Mesothelial cell of epicardium (in vitro differentiated cells): ENCODE measurements around the gene NFKBIE. TPM values are rescaled to one million over a fixed set of nuclear protein-coding genes. Genes with fewer than 3 reads are reported as not detected.

Source experiments
- DNase-seq, 2 experiments: peaks; one replicate each; pipeline ENCODE4 v3.0.0; 2021; ENCODE audit warnings: low spot score in 2 of 2; ENCODE audit not compliant: unreplicated experiment in 2 of 2
- H3K27ac Mint-ChIP-seq: 2 replicates; pipeline ENCODE4 v1.8.0; 2021; ENCODE audit warnings: mixed read lengths
- H3K27me3 Mint-ChIP-seq: 2 replicates; pipeline ENCODE4 v1.8.0; 2021; ENCODE audit warnings: low read depth, mixed read lengths
- H3K36me3 Mint-ChIP-seq: 2 replicates; pipeline ENCODE4 v1.8.0; 2021; ENCODE audit warnings: mixed read lengths
- H3K4me1 Mint-ChIP-seq: 2 replicates; pipeline ENCODE4 v1.8.0; 2021; ENCODE audit warnings: mixed read lengths
- H3K4me3 Mint-ChIP-seq: 2 replicates; pipeline ENCODE4 v1.8.0; 2021; ENCODE audit warnings: mild to moderate bottlenecking, moderate library complexity, mixed read lengths
- H3K9me3 Mint-ChIP-seq: 2 replicates; pipeline ENCODE4 v1.8.0; 2021; ENCODE audit warnings: mixed read lengths
- CTCF ChIP-seq: fragments of 200-600 bp; sonication (generic); IDR thresholded peaks from one replicate; pipeline ENCODE4 v1.5.0; 2021; ENCODE audit warnings: antibody characterized with exemption; ENCODE audit not compliant: unreplicated experiment
- total RNA-seq: library from RNA; stranded (reverse); gene quantifications from 3 replicates; pipeline ENCODE4 v1.2.1, GENCODE V29; 2021

The NFKBIE gene
- total RNA-seq, 1 donor from 2014 or later = 9.7 TPM

DNA sequence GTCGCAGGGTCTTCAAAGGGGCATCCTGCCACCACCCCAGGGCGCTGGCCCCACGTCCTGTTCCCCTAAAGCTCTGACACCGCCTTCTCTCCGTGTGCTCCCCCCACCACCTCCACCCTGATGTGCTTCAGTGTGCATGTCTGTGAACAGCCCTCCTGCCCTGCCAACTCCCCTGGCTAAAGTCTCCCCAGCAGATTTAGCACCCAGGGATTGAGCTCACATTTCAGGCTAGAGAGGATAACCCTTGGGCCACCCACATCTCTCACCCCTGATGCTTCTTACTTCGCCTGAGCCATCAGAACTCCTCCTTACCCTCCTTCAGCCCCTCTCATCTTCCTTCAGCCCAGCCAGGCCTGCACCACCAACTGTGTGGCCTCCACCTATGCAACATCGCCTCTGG is 12.4 kb upstream of the NFKBIE start:
- Mint-ChIP-seq H3K9me3 (no peaks in the 10 kb centered on the region), H3K4me1 (no peaks in the 10 kb centered on the region), H3K4me3 (no peak overlapping the region), H3K36me3 (no peaks in the 10 kb centered on the region), H3K27ac (no peak overlapping the region), H3K27me3 (peaks cover 66% of the 10 kb centered on the region)
- no peak for DNase-seq
- TF ChIP-seq CTCF = no peak

DNA sequence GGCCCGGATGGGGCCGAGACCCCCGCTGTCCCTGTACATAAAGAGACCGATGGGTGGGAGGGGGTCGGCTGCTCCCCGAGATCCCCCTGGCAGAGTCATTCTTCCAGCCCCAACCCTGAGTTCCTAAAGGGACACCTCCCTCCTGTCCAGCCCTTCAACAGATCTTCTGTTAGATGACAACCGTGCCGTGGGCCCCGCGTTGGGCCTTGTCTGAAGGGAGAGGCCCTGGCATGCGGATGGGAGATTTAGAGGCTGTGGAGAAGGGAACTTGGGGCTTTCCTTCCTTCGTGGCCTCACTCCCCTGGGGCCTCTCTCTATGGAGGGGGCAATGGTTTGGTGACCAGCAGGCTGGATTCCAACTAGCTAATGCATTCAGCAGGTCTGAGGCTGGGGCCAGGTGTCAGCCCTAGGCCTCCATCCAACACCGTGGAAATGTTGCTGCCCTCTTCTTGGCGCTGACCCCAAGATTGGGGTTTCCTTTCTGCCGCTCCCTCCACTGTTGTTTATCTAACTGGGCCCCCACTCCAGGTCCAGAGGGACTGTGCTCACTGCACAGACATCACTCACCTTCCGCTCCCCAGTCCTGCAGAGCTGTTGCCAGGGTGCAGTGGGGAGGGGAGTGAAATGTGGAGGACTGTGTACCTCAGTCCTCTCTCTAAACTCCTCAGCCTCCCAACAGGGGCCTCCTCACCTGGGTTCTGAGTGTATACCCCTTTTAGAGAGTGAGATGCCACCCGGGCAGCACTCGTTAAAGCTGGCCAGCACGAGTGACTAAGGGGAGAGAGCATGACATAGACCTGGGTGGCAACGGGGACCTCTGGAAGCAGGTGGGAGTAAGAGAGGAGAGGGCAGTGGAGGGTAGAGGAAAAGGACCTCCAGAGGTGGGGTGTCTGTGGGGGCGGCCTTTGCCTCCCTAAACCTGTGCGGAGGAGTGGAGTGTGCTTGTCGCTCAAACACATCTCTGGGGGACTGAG is 11.6 kb upstream of the NFKBIE start:
- TF ChIP-seq CTCF = no peak
- H3K4me1 Mint-ChIP-seq = no peaks in the 10 kb centered on the region

GRCh38 chr6:44275749-44276648 is 10.6 kb upstream of the NFKBIE start:
- Mint-ChIP-seq H3K4me3 (no peak overlapping the region), H3K27ac (no peak overlapping the region), H3K36me3 (no peaks in the 10 kb centered on the region), H3K9me3 (no peaks in the 10 kb centered on the region), H3K27me3 (peaks cover 75% of the 10 kb centered on the region), H3K4me1 (no peaks in the 10 kb centered on the region)
- DNase-seq = no peak
- no peak for TF ChIP-seq CTCF

More for the DNA sequence above, 11.6 kb upstream of the NFKBIE start:
- no peaks in the 10 kb centered on the region for H3K36me3 Mint-ChIP-seq
- peaks cover 69% of the 10 kb centered on the region for H3K27me3 Mint-ChIP-seq
- no peaks in the 10 kb centered on the region for H3K9me3 Mint-ChIP-seq
- H3K4me3 Mint-ChIP-seq = no peak overlapping the region
- no peak overlapping the region for H3K27ac Mint-ChIP-seq
- DNase-seq = no peak

DNA sequence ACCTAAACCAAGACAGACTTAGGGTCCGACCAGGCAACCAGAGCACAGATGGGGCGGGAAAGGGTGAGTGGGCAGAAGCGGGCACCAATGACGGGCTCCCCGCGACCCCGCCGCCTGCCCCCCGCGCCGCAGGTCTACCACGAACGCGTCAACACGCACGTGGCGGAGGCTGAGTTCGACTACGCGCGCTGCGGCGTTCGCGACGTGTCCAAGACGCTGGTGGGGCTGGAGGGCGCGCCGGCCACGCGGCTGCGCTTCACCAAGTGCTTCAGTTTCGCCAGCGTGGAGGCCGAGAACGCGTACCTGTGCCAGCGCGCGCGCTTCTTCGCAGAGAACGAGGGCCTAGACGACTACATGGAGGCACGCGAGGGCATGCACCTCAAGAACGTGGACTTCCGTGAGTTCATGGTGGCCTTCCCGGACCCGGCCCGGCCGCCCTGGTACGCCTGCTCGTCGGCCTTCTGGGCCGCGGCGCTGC is 10.0 kb upstream of the NFKBIE start:
- Mint-ChIP-seq H3K27me3 (peaks cover 69% of the 10 kb centered on the region), H3K27ac (no peak overlapping the region)

More for the DNA sequence above, 10.0 kb upstream of the NFKBIE start:
- Mint-ChIP-seq H3K4me3 (no peak overlapping the region), H3K36me3 (no peaks in the 10 kb centered on the region), H3K4me1 (no peaks in the 10 kb centered on the region), H3K9me3 (no peaks in the 10 kb centered on the region)
- DNase-seq = no peak
- no peak for TF ChIP-seq CTCF
